Endothelial cell of hepatic sinusoid (primary cell): Measurements from ENCODE around the gene ZNF609.
"Not testable (repeated sequence)": the region's sequence is repeated elsewhere in the genome, so short reads cannot be mapped to it uniquely, and the experiment has no call there.

Experiments
- in situ Hi-C: cut with HindIII; loops from 2 replicates; pipeline ENCODE4 v1.10.0; 2017; ENCODE audit warnings: low sequenced_read_pairs

ZNF609 gene

DNA sequence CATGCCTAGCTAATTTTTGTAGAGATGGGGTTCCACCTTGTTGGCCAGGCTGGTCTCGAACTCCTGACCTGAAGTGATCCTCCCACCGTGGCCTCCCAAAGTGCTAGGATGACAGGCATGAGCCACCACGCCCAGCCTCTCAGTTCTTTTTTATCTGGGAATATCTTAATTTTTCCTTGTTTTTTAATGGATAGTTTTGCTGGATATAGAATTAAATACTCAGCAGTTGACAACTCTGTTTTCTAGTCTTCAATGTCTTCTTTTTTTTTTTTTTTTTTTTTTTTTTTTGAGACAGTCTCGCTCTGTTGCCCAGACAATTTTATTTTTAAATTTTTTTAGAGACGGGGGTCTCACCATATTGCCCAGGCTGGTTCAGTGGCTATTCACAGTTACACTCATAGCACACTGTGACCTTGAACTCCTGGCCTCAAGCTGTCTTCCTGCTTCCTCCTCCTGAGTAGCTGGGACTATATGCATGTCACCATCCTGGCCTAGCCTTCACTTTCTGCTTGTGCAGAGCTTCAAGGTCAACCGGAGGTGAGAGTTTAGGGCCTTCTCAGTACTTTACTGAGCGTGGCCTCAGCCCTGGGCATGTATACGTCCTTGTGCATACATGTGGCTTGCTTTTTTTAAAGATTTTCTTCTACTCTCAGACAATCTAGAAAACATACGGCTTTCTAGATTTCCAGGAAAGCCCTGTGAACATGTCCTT, 120.5 kb downstream of the ZNF609 start:
- in situ Hi-C loops: loop anchor here (5.0 kb wide), 1 partner anchor 41 kb away; no protein-coding TSS in a partner anchor

DNA sequence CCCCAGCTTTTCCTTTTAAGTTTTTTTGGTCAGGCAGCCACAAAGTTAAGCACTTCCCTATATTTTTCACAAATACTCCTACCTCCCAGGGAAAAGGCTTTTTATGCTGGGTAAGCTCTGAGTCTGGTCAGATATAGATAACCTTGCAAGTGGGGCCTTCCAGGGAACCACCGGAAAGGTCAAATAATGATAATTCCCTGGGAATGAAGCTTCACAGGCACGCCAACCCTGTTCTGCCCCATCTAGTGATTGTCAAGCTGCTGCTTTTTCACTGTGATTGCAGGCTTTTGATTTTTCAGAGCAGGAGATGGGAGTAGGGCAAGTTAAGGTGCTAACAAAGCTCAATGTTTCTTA, 121.0 kb downstream of the ZNF609 start:
- in situ Hi-C loops: loop anchor here (5.0 kb wide), 1 partner anchor 41 kb away; no protein-coding TSS in a partner anchor

DNA sequence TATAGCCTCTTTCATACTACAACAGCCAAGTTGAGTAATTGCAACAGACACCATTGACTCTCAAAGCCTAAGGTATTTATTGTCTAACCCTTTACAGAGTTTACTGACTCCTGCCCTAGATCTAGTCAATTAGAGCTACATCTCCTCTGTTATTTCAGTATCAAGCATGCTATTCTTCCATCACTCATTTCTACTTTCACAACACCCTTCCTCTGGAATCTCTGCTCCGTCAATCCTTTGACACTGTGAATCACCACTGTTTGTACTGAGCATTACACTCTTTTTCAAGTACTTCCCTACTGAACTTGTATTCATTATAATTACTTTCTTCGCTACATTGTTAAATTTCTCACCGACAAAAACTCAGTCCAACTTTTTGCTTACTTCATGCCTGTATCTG, 121.8 kb downstream of the ZNF609 start:
- in situ Hi-C loops: loop anchor here (5.0 kb wide), 1 partner anchor 40 kb away; no protein-coding TSS in a partner anchor

DNA sequence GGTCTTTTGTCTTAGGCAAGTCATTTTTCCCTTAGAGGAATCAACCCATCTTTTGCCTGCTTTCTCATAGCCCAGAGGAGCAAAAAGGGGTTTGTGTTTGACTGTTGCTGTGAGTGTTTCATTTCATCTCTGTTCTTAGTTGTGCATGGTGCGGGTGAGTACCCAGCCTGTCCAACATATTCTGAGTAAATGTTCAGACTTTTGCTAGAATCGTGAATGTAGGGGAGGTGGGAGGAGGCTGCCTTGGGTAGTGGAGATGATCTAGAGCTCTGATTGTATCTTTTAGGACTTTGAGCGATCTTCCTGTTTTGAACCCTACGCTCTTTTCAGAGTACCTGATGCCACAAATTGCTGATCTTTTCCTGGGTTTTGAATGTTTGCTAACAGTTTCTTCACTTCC, 123.1 kb downstream of the ZNF609 start:
- in situ Hi-C loops: loop anchor here (5.0 kb wide), 1 partner anchor 39 kb away; no protein-coding TSS in a partner anchor

DNA sequence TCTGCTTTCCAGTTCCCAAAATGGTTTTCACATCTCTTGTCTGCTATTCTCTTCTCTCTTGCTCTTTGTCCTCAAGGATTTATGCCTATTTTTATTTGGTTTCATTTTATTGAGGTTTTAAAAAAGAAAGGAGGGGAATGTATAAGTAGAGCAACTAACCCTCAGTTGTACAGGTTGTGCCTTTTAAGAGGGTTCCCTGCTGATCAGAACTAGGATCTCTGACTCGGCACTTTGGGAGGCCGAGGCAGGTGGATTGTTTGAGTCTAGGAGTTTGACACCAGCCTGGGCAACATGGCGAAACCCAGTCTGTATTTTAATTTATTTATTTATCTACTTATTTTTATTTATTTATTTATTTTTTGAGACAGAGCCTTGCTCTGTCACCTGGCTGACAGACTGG, 123.6 kb downstream of the ZNF609 start:
- in situ Hi-C loops: loop anchor here (5.0 kb wide), 1 partner anchor 38 kb away; no protein-coding TSS in a partner anchor

DNA sequence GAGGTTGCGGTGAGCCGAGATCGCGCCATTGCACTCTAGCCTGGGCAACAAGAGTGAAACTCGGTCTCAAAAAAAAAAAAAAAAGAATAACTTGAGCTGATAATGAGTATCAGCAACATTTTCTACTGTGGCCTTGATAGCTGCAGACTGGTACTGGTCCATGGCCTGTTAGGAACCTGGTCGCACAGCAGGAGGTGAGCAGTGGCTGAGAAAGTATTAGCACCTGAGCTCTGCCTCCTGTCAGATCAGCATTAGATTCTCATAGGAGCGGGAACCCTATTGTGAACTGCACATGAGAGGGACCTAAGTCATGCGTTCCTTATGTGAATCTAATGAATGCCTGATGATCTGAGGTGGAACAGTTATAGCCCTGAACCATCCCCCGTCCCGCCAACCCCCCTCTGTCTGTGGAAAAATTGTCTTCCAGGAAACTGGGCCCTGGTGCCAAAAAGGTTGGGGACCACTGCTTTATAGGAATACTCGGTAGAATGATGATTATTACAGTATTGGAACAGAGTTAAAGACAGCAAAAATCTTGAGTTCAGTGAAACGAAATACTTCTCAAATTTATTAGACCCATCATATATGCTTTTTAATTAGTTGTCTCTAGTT, 126.0 kb downstream of the ZNF609 start:
- in situ Hi-C loops: no loop called here

DNA sequence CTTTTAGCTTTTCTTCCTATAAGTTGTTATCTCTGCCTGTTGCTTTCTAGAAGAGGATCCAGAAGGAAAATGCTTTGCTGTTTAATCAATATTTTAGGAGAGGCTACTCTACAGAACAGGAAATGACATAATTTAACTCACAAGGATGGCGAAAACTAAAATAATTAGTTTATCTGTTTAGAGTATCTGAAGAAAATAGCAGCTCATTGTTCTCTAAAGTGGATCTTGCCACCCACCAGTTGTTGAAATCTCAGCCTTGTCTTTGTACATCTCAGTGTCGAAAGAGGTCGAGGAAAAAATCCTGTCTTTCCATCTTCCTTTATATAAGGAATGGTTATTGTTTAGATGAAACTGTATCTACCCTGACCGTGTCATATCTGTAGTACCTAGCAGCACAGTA, 126.6 kb downstream of the ZNF609 start:
- in situ Hi-C loops: no loop called here

DNA sequence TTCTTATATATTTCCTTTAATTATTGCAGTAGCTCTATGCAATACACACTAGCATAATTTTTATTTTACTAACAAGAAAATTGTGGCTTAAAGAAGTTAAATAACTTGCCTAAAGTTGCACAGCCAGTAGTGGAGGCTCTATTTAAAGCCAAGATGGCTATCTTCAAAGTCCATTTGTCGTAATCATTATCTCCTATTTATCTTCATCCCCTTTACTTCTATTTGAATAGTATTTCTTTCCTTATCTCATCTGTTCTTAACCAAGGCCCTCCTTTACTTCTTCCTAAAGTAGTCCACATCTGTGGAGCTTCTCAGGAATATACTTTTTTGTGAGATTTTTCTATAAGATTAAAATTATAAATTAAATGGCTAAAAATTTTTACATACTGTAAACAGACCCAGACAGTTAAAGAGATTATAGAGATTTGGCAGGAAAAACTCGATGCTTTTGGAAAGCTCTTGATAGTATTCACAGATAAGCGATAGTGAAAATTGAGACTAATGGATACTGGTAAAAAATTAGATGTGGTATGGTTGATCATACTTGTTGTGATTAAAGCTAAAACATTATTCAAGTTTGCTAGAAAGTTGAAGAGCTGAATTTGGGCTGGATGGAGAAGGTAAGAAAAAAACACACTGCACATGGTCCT, 129.2 kb downstream of the ZNF609 start:
- in situ Hi-C loops: no loop called here

DNA sequence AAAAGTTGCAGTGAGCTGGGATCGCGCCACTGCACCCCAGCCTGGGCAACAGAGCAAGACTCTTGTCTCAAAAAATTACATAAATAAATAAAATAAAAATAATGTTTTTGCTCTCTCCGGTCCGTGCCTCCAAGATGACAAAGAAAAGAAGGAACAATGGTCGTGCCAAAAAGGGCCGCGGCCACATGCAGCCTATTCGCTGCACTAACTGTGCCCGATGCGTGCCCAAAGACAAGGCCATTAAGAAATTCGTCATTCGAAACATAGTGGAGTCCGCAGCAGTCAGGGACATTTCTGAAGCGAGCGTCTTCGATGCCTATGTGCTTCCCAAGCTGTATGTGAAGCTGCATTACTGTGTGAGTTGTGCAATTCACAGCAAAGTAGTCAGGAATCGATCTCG, 132.5 kb downstream of the ZNF609 start:
- in situ Hi-C loops: not testable (repeated sequence)

DNA sequence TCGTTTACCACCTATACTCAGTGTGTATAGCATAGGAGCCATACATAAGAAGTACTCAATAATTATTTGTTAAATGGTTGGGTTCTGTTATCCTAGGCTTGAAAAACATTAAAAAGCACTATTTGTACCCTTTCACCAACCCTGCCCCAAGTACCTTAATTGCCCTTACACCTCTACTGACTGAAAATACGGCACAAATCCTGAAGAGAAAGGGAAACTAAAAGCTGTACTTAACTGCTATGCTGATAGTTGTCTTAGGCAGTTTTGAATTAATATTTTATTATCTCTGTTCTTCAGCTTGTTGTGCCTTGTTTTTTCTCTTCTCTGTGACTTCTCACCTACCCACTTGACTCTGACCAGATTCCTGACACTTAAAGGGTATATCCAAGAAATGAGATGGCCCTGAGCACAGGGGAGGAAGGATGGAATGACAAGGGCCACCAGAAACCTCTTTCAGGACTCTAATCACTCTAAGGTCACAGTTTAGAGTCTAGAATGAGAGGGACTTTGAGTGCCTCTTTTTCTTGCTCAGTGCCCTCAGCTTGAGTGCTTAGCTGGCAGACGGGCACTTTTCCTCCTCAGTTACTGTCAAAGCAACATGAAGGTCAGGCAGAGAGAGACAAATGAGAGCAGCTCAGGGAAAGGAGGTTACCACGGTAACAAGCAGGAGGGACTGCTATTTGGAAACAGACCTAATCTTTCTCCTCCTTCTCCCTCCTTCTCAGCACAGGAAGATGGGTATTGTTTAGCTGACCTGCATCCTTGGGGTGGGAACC, 136.5 kb downstream of the ZNF609 start:
- in situ Hi-C loops: no loop called here

DNA sequence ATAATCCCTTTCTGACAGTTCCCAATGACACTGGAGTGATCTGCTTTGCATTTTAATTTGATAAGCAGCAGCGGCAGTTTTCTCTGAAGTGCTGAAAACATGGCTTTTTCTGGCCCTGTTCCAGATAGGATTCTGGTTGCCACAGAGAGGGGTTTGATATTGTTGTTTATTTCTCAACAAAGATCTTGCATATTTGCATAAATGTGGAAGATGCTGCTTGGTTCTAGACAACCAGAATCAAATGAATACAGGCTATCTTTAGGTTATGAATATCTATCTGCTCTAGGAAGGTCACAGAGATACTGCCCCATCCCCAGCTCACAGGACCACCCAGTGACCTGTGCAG, 137.1 kb downstream of the ZNF609 start:
- in situ Hi-C loops: no loop called here

DNA sequence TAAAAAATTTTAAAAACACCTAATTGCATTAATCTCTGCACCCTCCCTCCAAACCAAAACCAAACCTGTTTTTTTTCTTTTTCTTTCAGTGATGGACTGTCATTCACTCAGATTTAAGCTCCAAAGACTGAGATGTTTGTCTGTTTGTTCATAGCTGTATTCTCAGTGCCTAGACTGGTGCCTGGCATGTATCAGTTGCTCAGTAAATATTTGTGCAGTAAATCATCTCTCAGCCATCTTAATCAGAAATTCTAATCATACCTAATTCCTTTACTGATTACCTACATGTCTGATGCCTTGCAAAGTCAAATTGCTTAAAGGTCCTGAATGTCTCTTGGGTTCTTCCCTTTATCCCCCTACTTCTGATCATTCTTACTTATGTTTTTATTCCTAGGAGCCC, 138.8 kb downstream of the ZNF609 start:
- in situ Hi-C loops: no loop called here

DNA sequence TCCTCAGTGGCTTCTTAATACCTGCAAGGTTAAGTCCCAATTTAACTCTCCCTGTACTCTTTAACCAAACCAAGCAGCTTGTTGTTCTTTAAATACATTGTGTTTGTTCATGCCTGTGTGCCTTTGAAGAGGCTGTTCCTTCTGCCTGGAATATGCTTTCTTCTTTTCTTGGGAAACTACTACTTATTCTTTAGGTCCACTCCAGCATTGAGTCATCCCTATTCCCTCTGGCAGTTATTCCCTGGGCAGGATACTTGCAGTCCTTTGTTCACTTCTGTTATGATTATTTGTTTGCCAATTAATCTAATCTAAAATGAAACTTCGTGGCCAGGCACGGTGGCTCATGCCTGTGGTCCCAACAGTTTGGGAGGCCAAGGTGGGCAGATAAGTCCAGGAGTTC, 139.3 kb downstream of the ZNF609 start:
- in situ Hi-C loops: no loop called here

DNA sequence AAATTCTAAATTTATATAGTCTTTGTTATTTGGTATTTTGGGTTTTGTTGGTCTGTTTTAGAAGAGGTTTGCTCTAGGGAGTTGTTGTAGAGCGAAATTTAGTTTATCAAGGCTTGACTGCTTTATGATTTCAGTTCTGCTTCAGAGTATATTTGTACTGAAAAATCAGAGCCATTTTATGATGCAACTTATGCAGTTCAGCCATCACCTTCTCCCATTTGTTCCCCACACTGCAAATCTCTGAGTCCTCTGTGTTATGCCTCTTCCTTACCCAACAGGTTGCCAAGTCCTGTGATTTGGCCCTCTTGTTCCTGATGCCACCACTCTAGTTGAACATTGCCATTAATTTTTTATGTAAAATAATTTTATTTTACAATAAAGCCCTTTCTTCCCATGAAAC, 140.4 kb downstream of the ZNF609 start:
- in situ Hi-C loops: no loop called here

DNA sequence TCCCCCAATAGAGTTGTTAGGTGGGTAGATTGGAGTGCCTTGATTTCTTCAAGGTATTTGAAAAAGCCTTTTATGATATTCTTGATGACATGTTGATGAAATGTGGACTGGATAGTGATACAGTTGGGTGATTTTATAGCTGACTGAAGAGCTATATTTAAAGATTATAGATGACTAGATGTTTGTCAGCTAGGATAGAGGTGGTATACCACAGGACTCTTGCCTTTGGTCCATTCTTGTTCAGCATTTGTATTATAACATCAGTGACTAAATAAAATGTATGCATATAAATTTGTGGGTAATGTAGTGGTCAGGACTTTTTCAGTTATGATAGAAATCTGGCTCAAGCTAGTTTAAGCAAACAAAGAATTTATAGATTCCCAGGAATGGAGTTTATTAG, 143.9 kb downstream of the ZNF609 start:
- in situ Hi-C loops: no loop called here

DNA sequence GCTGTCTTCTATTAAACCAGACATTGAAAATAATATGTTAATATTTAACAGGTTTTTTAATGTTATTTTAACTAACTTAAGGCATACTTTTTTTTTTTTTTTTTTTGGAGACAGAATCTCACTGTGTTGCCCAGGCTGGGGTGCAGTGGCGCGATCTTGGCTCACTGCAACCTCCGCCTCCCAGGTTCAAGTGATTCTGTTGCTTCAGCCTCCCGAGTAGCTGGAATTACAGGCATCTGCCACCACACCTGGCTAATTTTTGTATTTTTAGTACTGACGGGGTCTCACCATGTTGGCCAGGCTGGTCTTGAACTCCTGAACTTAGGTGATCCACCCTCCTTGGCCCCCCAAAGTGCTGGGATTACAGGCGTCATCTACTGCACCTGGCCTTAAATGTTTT, 147.0 kb downstream of the ZNF609 start:
- in situ Hi-C loops: not testable (repeated sequence)

DNA sequence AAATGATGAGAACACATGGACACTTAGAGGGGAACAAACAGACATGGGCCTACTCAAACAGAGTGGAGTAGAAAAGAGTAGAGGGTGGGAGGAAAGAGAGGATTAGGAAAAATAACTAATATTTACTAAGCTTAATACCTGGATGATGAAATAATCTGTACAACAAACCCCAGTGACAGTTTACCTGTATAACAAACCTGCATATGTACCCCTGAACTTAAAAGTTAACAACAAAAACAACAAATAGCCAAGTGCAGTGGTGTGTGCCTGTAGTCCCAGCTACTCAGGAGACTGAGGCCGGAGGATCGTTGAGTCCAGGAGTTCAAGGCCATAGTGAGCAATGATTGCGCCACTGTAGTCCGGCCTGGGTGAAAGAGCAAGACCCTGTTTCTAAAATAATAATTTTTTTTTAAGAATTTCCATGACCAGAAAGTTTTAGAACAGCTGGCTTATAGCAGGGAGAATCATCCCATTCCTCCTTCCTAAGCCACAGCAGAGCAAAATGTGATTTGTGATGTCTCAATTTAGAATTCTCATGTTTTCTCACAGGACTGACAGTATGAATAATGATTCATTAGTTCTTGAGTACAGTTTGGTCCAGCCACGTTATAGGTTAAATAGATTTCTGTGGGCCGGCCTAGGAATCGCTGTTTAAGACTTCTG, 150.0 kb downstream of the ZNF609 start:
- in situ Hi-C loops: no loop called here

DNA sequence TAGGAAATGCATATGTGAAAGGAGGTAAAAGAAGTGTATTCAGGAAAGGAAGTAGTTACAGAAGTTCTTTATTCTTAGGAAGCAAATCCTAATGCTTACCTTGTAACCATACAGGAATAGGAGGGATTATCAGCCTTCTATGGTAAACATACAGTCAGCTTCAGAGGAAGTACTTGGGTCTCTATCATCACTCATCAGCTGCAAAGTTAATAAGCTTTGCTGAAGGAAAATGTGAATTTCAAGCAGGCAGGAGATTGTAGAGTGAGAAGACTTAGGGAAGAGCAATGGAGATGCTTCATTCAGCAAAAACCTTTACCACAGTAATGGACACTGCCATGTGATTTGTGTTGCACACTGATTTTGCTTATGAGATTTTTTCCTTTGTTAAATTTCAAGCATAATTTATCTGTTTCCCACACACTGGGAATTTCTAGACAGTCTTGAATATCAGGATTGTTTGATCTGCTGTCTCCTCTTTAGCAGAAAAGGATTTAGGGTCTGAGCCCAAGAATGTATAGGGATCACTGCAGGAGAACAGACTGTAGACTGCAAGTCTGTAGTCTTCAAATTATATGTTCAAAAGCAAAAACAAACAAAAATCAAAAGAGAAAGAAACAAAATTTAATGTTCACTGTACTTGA, 150.8 kb downstream of the ZNF609 start:
- in situ Hi-C loops: no loop called here

DNA sequence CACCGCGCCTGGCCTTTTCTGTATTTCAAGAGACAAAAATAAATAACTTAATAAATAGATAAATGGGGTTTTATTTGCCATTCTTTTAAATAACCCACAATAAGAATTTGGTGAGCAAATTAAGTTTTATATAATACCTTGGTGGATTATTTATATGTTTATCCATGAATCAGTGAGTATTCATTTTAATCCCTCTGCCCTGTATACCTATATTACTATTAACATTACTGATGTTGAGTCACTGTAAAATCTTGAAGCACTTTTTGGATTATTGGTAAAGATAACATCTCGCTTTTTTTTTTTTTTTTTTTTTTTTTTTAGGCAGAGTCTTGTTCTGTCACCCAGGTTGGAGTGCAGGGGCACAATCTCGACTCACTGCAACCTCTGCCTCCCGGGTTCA, 154.1 kb downstream of the ZNF609 start:
- in situ Hi-C loops: no loop called here

DNA sequence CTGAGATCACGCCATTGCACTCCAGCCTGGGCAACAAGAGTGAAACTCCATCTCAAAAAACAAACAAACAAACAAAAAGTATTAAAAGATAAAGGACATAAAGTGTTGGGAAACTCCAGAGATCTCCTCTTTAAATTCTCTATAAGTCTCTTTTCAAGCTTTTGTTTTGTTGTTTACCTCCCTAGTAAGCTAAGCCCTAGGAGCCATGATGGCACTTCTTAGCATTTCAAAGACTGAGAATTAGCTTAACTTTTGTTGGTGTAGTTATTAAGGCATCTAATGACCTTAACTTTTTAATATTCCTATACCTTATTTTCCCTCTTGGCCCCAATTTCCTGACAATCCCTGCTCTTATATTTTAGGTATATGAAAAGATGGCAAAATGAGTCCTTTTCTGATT, 157.3 kb downstream of the ZNF609 start:
- in situ Hi-C loops: no loop called here
